ENCODE data around the gene SMIM30.
"Not testable (repeated sequence)": the region's sequence is repeated elsewhere in the genome, so short reads cannot be mapped to it uniquely, and the experiment has no call there.

The SMIM30 gene, protein sequence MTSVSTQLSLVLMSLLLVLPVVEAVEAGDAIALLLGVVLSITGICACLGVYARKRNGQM

DNA sequence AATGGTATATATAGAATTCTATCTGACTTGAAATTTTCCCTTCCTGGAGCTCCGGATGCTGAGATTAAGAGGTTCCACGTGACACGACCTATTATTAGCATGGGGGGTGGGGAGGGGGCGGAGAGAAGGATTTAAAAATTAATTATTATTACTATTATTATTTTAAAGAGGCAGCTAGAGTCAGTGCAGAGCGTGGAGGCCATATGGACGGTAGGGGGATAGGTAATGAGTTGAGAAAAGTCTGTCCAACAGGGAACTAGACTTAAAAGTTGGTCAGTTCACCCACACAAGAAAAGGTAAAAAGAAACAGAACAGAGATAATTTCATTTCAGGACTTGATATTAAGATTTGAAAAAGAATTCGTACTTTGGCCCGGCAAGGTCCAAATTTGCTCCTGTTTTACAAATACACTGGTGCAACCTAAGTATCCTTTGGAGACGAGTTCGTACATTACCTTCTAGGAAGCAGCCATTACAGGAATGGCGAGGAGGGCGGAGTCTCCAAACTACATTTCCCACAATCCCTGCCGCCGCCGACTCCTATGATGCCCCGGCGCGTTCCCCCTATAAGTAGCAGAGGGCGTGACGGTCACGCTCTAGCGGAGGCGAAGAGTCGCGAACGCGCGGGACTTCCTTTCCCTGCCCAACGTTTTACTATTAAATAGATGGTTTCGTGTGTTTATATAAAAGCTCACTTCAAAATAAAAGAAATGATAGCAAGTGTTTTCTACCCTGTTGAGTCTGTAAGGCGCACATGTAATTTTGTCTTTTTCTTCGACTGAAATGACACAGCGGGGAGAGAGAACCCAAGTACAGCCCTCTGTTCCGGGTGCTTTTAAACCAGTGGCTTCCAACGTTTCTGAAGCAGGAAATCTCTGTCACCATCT lies at the start of gene SMIM30:
SMIM30 (minus strand) TSS at position 481 of the 886 bp plus-strand sequence. CDS start 976 bp downstream, outside the sequence.
- intact Hi-C loops (cut with DNase I; ENCODE audit: low total_unique reads): loop anchor here (10.0 kb wide), 1 partner anchor 324 kb away; the partner anchor contains the start of gene TMEM168

DNA sequence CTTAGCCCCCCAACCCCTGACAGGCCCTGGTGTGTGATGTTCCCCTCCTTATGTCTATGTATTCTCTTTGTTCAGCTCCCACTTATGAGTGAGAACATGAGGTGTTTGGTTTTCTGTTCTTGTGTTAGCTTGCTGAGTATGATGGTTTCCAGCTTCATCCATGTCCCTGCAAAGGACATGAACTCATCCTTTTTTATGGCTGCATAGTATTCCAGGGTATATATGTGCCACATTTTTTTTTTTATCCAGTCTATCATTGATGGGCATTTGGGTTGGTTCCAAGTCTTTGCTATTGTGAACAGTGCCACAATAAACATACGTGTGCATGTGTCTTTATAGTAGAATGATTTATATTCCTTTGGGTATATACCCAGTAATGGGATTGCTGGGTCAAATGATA lies 47.8 kb upstream of the SMIM30 start:
- intact Hi-C loops (cut with DNase I; ENCODE audit: low total_unique reads): not testable (repeated sequence)

More for the DNA sequence above, at the start of gene SMIM30:
- Histone ChIP-seq H3K27me3 (no peaks in the 10 kb centered on the region), H3K9me3 (no peaks in the 10 kb centered on the region), H3K36me3 (peaks cover 0 to 9% (median 0%) of the 10 kb centered on the region in 3 donors), H3K4me1 (peaks cover 0 to 8% (median 6%) of the 10 kb centered on the region in 4 donors), H3K27ac (peak within 1 kb of the TSS; percentile 59 to 74), H3K4me3 (peak within 1 kb of the TSS; percentile 52 to 67)
- TF ChIP-seq, protein P1, sequence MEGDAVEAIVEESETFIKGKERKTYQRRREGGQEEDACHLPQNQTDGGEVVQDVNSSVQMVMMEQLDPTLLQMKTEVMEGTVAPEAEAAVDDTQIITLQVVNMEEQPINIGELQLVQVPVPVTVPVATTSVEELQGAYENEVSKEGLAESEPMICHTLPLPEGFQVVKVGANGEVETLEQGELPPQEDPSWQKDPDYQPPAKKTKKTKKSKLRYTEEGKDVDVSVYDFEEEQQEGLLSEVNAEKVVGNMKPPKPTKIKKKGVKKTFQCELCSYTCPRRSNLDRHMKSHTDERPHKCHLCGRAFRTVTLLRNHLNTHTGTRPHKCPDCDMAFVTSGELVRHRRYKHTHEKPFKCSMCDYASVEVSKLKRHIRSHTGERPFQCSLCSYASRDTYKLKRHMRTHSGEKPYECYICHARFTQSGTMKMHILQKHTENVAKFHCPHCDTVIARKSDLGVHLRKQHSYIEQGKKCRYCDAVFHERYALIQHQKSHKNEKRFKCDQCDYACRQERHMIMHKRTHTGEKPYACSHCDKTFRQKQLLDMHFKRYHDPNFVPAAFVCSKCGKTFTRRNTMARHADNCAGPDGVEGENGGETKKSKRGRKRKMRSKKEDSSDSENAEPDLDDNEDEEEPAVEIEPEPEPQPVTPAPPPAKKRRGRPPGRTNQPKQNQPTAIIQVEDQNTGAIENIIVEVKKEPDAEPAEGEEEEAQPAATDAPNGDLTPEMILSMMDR (IDR thresholded peaks at IDR 0.05): no peak
- peak; percentile 95 to 97 for DNase-seq

DNA sequence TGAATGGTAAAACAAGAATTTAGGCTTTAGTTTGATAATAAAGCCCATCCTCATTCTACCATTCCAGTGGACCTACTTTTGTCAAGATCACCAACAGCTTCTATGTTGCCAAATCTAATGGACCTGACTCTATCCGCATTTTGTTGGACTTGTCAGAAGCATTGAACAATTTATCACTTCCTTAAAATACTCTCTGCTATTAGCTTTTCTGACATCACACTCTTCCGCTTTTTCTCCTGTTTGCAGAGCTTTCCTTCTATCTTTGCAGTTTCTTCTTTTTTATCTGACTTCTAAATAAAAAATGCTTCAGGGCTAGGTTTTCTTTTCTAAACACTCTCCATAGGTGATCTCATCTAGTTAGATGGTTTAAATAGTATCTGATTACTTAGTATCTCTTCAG lies 42.7 kb upstream of the SMIM30 start:
- H3K9me3 ChIP-seq: no peaks in the 10 kb centered on the region
- no peak overlapping the region for H3K27ac ChIP-seq
- no peak overlapping the region for H3K4me3 ChIP-seq
- H3K4me1 ChIP-seq: no peaks in the 10 kb centered on the region
- TF ChIP-seq, protein P1 (IDR thresholded peaks at IDR 0.05): no peak
- H3K36me3 ChIP-seq: no peaks in the 10 kb centered on the region
- intact Hi-C loops (cut with DNase I; ENCODE audit: low total_unique reads): no loop called here
- no peaks in the 10 kb centered on the region for H3K27me3 ChIP-seq
- no peak for DNase-seq

More for the DNA sequence above, 47.8 kb upstream of the SMIM30 start:
- not testable (repeated sequence) for H3K27ac ChIP-seq, H3K9me3 ChIP-seq, H3K4me1 ChIP-seq, H3K27me3 ChIP-seq, DNase-seq, H3K36me3 ChIP-seq, H3K4me3 ChIP-seq

DNA sequence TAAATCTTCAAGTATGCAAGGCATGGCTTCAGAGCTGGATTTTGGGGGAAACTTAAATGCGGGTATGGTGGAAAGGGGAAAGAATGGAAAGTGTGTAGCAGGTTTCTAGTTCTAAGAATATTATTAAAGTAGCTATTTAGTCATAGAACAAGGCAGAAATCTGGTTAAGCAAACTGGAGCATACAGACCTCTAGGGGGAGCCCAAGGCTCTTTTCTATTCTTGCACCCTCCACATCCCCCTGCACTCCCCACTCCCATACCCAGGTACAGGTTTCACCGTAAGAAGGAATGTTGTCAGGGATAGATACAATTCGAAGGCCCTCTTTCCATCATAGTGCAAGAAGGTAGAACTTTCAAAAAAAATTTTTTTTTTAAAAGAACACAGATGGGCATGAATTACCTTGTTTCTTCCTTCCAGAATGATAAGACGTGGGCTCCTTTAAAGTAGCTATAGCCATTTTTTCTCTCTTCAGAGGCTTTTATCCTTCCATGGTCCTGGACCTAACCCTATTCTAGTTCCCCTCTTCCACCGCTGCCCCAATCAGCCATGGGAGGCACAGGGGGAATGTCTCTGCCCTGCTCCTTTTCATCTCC lies 41.5 kb upstream of the SMIM30 start:
- Histone ChIP-seq H3K27ac (no peak overlapping the region), H3K4me1 (no peaks in the 10 kb centered on the region), H3K4me3 (no peak overlapping the region), H3K9me3 (no peaks in the 10 kb centered on the region), H3K36me3 (no peaks in the 10 kb centered on the region), H3K27me3 (no peaks in the 10 kb centered on the region)
- TF ChIP-seq, protein P1 (IDR thresholded peaks at IDR 0.05): peak; percentile 18 to 47
- intact Hi-C loops (cut with DNase I; ENCODE audit: low total_unique reads): no loop called here
- no peak for DNase-seq

DNA sequence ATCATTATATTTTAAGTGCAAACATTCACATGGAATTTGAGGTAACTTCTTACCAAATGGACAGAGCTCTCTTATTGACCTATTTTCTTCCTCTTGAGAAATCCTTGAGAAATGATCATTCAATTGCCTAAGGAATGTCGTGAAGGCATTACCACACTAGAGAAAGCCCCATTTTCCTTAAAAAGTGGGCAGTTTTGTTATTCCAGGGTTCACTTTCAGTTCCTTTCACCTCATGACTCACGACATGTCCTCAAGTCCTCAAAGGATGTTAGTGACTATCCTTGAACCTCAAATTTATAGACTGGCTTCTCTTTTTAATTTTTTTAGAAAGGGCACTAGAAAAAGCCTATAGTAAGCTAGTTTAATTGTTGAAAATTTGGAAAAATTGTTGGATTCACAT lies 40.4 kb upstream of the SMIM30 start:
- TF ChIP-seq, protein P1 (IDR thresholded peaks at IDR 0.05): no peak
- Histone ChIP-seq H3K9me3 (no peaks in the 10 kb centered on the region), H3K4me3 (no peak overlapping the region), H3K36me3 (no peaks in the 10 kb centered on the region), H3K27ac (no peak overlapping the region), H3K27me3 (no peaks in the 10 kb centered on the region), H3K4me1 (no peaks in the 10 kb centered on the region)
- intact Hi-C loops (cut with DNase I; ENCODE audit: low total_unique reads): no loop called here
- no peak for DNase-seq

DNA sequence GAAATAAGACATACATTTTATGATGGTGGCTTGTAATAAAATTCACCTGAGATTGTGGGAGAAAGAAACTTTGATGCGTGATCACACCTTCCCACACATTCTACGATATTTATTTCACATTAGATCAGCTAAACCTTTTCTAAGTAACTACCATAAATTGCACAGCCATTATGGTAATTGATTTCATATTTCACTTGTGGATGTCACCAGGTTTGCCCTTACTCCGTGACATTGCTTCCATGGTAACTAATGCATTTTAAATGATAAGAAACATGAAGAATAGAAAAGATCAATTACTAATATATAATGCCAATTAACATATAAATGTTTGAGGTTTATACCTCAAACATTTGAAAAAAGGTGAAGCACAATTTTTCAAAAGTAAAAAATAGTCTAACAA lies 35.8 kb upstream of the SMIM30 start:
- H3K4me3 ChIP-seq: no peak overlapping the region
- intact Hi-C loops (cut with DNase I; ENCODE audit: low total_unique reads): no loop called here
- no peaks in the 10 kb centered on the region for H3K27me3 ChIP-seq
- no peaks in the 10 kb centered on the region for H3K4me1 ChIP-seq
- no peak overlapping the region for H3K27ac ChIP-seq
- H3K36me3 ChIP-seq: no peaks in the 10 kb centered on the region
- TF ChIP-seq, protein P1 (IDR thresholded peaks at IDR 0.05): no peak
- H3K9me3 ChIP-seq: no peaks in the 10 kb centered on the region
- DNase-seq: no peak

All from tibial artery (tissue), 4 donors.